Endothelial cell of umbilical vein (primary cell): ENCODE results near the gene MITD1. TPM values are rescaled to one million over a fixed set of nuclear protein-coding genes. Genes with fewer than 3 reads are reported as not detected.

ENCODE experiments used
- BruUV-seq: library from RNA; stranded (reverse); fragments of 400-500 nt; replicated peaks from 2 replicates; lab custom pipeline; 2021; lab: Mats Ljungman, UMichigan
- CTCF ChIA-PET: fragments of 300-600, 350-600 bp; sonication (Branson Sonifier 250); formaldehyde crosslinking; loops from one replicate; lab custom pipeline; 2021; ENCODE audit warnings: antibody characterized with exemption, inconsistent platforms; lab: Charles Lee
- POLR2A ChIA-PET: fragments of 300-600, 350-600 bp; sonication (Branson Sonifier 250); formaldehyde crosslinking; loops from one replicate; lab custom pipeline; 2021; ENCODE audit warnings: antibody characterized with exemption, inconsistent platforms; lab: Charles Lee
- DNase-seq: peaks from one replicate; pipeline ENCODE4 v3.0.0-alpha.2; 2011; ENCODE audit warnings: low read depth, low spot score
- FAIRE-seq: peaks from 2 replicates; lab custom pipeline; 2011; peaks lifted over from hg19 to GRCh38; lab: Jason Lieb, UNC
- H2AFZ ChIP-seq: 2 replicates; pipeline ENCODE4 v1.6.0; 2012; ENCODE audit warnings: low read depth, low read length, control low read depth, inconsistent platforms
- H3K27ac ChIP-seq: 2 replicates; pipeline ENCODE4 v1.5.1; 2011; ENCODE audit warnings: low read depth, mild to moderate bottlenecking, control low read depth, low read length, moderate library complexity; ENCODE audit not compliant: insufficient read depth
- H3K27me3 ChIP-seq, 2 experiments: 2 replicates each; pipeline versions ENCODE4 v1.6.0 to v1.6.1; 2011; ENCODE audit warnings: low read length in 2 of 2, mixed read lengths in 1 of 2; ENCODE audit not compliant: control insufficient read depth in 2 of 2, insufficient read depth in 2 of 2
- H3K36me3 ChIP-seq, 2 experiments: 2 replicates in 1 of 2; 3 replicates in 1 of 2; pipeline ENCODE4 v1.5.1; 2011; ENCODE audit warnings: low read length in 2 of 2, mild to moderate bottlenecking in 1 of 2, moderate library complexity in 1 of 2; ENCODE audit not compliant: control insufficient read depth in 2 of 2, insufficient read depth in 2 of 2; ENCODE audit errors: extremely low read depth in 1 of 2
- H3K4me1 ChIP-seq: 3 replicates; pipeline ENCODE4 v1.5.1; 2011; ENCODE audit warnings: mild to moderate bottlenecking, low read length; ENCODE audit not compliant: control insufficient read depth, insufficient read depth; ENCODE audit errors: extremely low read depth
- H3K4me2 ChIP-seq: 2 replicates; pipeline ENCODE4 v1.6.1; 2011; ENCODE audit warnings: low read length, control low read depth, mixed read lengths; ENCODE audit not compliant: insufficient read depth
- H3K4me3 ChIP-seq, 3 experiments: fragments of 200-600 bp in 1 of 3; sonication (generic), shearing (Covaris generic) in 1 of 3; replicated peaks in 1 of 3; 2 replicates each; pipeline ENCODE4 v1.5.1; 2011 to 2016; ENCODE audit warnings: control low read depth in 3 of 3, low read length in 3 of 3, mild to moderate bottlenecking in 2 of 3, inconsistent platforms in 1 of 3, low read depth in 1 of 3, moderate library complexity in 1 of 3; ENCODE audit not compliant: insufficient read depth in 1 of 3
- H3K79me2 ChIP-seq: 2 replicates; pipeline ENCODE4 v1.6.0; 2012; ENCODE audit warnings: low read length, inconsistent platforms; ENCODE audit not compliant: control insufficient read depth, insufficient read depth
- H3K9ac ChIP-seq: replicated peaks from 2 replicates; pipeline ENCODE3; 2011; ENCODE audit warnings: low read length, control low read depth; ENCODE audit not compliant: insufficient read depth; ENCODE audit errors: extremely low read depth
- H3K9me1 ChIP-seq: replicated peaks from 3 replicates; pipeline ENCODE4 v1.6.0; 2011; ENCODE audit warnings: mild to moderate bottlenecking, low read length; ENCODE audit not compliant: control insufficient read depth, insufficient read depth; ENCODE audit errors: extremely low read depth
- H3K9me3 ChIP-seq: replicated peaks from 2 replicates; pipeline ENCODE4 v1.5.1; 2012; ENCODE audit warnings: low read length, inconsistent platforms; ENCODE audit not compliant: control insufficient read depth, insufficient read depth
- H4K20me1 ChIP-seq: replicated peaks from 2 replicates; pipeline ENCODE3; 2011; ENCODE audit warnings: mild to moderate bottlenecking, low read length; ENCODE audit not compliant: control insufficient read depth, insufficient read depth; ENCODE audit errors: extremely low read depth
- FOS ChIP-seq: IDR thresholded peaks from 2 replicates; pipeline ENCODE4 v1.6.1; 2011; ENCODE audit warnings: mild to moderate bottlenecking, low read length, moderate library complexity, borderline replicate concordance; ENCODE audit not compliant: insufficient read depth
- GATA2 ChIP-seq: IDR thresholded peaks from 2 replicates; pipeline ENCODE4 v1.7.0; 2011; ENCODE audit warnings: low read depth, mild to moderate bottlenecking, moderate library complexity, mixed read lengths, low read length; ENCODE audit not compliant: insufficient read length, insufficient read depth
- JUN ChIP-seq: IDR thresholded peaks from 2 replicates; pipeline ENCODE4 v1.6.1; 2011; ENCODE audit warnings: borderline replicate concordance, low read depth; ENCODE audit not compliant: insufficient read length, insufficient read depth
- MYC ChIP-seq: IDR thresholded peaks from one replicate; pipeline ENCODE4 v1.6.1; 2011; ENCODE audit warnings: mild to moderate bottlenecking, low read depth, low read length
- dilution Hi-C: fragments of 300-500 bp; cut with MboI; formaldehyde crosslinking; loops from one replicate; pipeline ENCODE4 v1.15.0; 2019; ENCODE audit warnings: low sequenced_read_pairs; ENCODE audit not compliant: extremely low pct_ligation_motif_present
- intact Hi-C: fragments of 100-400 bp; cut with micrococcal nuclease; formaldehyde crosslinking; loops from one replicate; pipeline ENCODE4 v1.10.0; 2022
- polyA plus RNA-seq, 4 experiments: library from polyadenylated mRNA; depleted of rRNA in 3 of 4; stranded (reverse) in 3 of 4; unstranded in 1 of 4; fragments of >200 nt; gene quantifications; 2 replicates each; pipeline versions ENCODE4 v1.2.1 to v1.2.3, GENCODE V29; 2011 to 2012; ENCODE audit warnings: missing spikeins in 1 of 4
- total RNA-seq: library from RNA; stranded (reverse); gene quantifications from 2 replicates; pipeline ENCODE4 v1.2.3, GENCODE V29; 2021
- TF ChIP-seq, protein P1 (sequence below), 2 donors: IDR thresholded peaks; 1 replicate in 1 of 2; 2 replicates in 1 of 2; pipeline ENCODE4 v1.5.1; 2011; ENCODE audit warnings: low read length in 2 of 2, mild to moderate bottlenecking in 2 of 2, moderate library complexity in 2 of 2, control low read depth in 1 of 2, inconsistent platforms in 1 of 2, low read depth in 1 of 2; ENCODE audit not compliant: insufficient read depth in 1 of 2; ENCODE audit errors: extremely low read depth in 1 of 2
- TF ChIP-seq, protein P2 (sequence below): IDR thresholded peaks from 2 replicates; pipeline ENCODE4 v1.6.1; 2011; ENCODE audit not compliant: insufficient read depth, insufficient read length

The MITD1 gene
- total and polyA plus RNA-seq, 2 donors (not counting 3 experiments of a cell fraction or from before 2014, with no cell fraction given), result 11.1 to 30.0 TPM

DNA sequence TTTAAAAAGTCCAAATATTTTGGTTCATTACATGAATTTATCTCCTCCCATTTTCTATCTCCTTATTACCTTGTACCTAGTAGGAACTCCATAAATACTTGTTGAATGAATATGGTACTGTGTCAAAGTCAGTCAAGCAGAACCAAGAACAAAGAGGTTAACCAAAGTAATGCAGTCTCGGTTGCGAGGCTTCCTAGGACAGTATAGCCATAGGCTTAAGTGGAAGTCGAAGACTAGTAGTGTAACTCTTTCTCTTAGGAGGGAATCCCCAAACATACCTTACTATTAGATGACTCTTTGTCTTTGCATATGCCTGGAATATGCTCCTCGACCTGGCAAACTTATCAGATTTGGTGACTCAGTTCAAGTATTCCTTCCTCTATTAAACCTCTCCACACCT is 21.3 kb downstream of the MITD1 start:
- Histone ChIP-seq H3K9ac (no peak overlapping the region), H3K79me2 (peaks cover 2% of the 10 kb centered on the region), H3K9me1 (no peaks in the 10 kb centered on the region), H3K27me3 (no peaks in the 10 kb centered on the region), H3K4me1 (peaks cover 5% of the 10 kb centered on the region), H3K27ac (no peak overlapping the region), H3K4me2 (no peak overlapping the region), H4K20me1 (no peaks in the 10 kb centered on the region), H3K36me3 (no peaks in the 10 kb centered on the region), H2AFZ (no peak overlapping the region), H3K9me3 (no peaks in the 10 kb centered on the region), H3K4me3 (no peak overlapping the region)
- no peak for DNase-seq
- TF ChIP-seq, protein P1, sequence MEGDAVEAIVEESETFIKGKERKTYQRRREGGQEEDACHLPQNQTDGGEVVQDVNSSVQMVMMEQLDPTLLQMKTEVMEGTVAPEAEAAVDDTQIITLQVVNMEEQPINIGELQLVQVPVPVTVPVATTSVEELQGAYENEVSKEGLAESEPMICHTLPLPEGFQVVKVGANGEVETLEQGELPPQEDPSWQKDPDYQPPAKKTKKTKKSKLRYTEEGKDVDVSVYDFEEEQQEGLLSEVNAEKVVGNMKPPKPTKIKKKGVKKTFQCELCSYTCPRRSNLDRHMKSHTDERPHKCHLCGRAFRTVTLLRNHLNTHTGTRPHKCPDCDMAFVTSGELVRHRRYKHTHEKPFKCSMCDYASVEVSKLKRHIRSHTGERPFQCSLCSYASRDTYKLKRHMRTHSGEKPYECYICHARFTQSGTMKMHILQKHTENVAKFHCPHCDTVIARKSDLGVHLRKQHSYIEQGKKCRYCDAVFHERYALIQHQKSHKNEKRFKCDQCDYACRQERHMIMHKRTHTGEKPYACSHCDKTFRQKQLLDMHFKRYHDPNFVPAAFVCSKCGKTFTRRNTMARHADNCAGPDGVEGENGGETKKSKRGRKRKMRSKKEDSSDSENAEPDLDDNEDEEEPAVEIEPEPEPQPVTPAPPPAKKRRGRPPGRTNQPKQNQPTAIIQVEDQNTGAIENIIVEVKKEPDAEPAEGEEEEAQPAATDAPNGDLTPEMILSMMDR (IDR thresholded peaks at IDR 0.05; ENCODE audit: extremely low read depth in 1 of 2, insufficient read depth in 1 of 2, low read depth in 1 of 2, low read length in 2 of 2), result no peak
- no peak for TF ChIP-seq MYC
- FAIRE-seq, result no peak
- dilution Hi-C loops (no loop called here), intact Hi-C loops (no loop called here)
- ChIA-PET POLR2A (no interaction called here), CTCF (no interaction called here)
- BruUV-seq, result no TSS peak

DNA sequence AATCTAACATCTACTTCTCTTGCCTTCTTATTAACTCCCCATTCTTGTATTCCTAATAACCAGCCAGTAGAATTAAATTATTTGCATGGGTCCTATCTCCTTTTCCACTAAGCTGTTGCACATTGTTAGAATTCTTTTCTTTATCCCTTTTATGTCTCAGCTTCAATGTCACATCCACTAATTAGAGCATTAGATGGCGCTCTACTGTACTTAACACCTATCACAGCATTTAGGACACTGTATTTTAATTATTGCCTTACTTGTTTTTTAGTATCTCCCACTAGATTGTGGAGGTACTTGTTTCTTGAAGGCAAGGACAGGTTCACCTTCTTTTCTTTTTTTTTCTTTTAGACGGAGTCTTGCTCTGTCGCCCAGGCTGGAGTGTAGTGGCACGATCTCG is 22.3 kb downstream of the MITD1 start:
- no peaks in the 10 kb centered on the region for H3K9me1 ChIP-seq
- H3K9me3 ChIP-seq, result no peaks in the 10 kb centered on the region
- FAIRE-seq (no peak), DNase-seq (no peak)
- ChIA-PET POLR2A (no interaction called here), CTCF (no interaction called here)
- no peak overlapping the region for H2AFZ ChIP-seq
- BruUV-seq, result no TSS peak
- no peak for TF ChIP-seq GATA2
- TF ChIP-seq FOS, result no peak
- TF ChIP-seq JUN, result no peak
- TF ChIP-seq, protein P2, sequence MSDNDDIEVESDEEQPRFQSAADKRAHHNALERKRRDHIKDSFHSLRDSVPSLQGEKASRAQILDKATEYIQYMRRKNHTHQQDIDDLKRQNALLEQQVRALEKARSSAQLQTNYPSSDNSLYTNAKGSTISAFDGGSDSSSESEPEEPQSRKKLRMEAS, result no peak
- intact Hi-C loops, result no loop called here
- no peaks in the 10 kb centered on the region for H3K36me3 ChIP-seq
- H3K79me2 ChIP-seq, result peaks cover 2% of the 10 kb centered on the region
- H3K4me1 ChIP-seq, result peaks cover 10% of the 10 kb centered on the region
- H3K4me3 ChIP-seq, result no peak overlapping the region
- H4K20me1 ChIP-seq, result no peaks in the 10 kb centered on the region
- no peak overlapping the region for H3K9ac ChIP-seq
- H3K27me3 ChIP-seq, result no peaks in the 10 kb centered on the region
- H3K27ac ChIP-seq, result no peak overlapping the region
- no peak overlapping the region for H3K4me2 ChIP-seq
- dilution Hi-C loops, result no loop called here
